ENCODE data around the gene CADM1. TPM values are rescaled to one million over a fixed set of nuclear protein-coding genes. Genes with fewer than 3 reads are reported as not detected.

The CADM1 gene
- total and polyA plus RNA-seq, 2 donors (not counting 3 experiments of a cell fraction or from before 2014, with no cell fraction given), result 0.52 to 2.6 TPM

DNA sequence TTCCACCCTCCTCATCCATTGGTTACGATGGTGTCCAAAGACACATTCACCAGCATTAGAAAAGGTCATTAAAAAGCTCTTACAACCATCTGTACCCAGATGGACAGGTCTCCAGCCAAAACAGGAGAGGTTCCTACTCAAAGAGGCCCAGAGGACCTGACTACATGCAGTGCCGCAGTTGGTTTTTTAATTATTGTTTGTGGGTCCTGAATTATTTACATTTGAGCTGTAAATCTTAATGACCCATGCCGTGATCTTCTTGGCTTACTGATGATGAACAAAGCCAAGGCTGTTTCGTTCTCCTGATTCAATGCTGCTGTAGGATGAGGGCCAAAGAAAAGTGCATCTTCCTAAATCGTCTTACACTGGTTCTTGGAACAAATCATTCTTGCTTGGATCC is 83.7 kb downstream of the CADM1 start:
- Histone ChIP-seq H3K4me1 (ENCODE audit: control insufficient read depth, extremely low read depth, insufficient read depth, low read length) (no peaks in the 10 kb centered on the region), H3K27me3 (ENCODE audit: control insufficient read depth in 2 of 2, insufficient read depth in 2 of 2, low read length in 2 of 2) (no peaks in the 10 kb centered on the region), H3K9me1 (replicated peaks; ENCODE audit: control insufficient read depth, extremely low read depth, insufficient read depth, low read length) (no peaks in the 10 kb centered on the region), H3K36me3 (ENCODE audit: control insufficient read depth in 2 of 2, extremely low read depth in 1 of 2, insufficient read depth in 2 of 2, low read length in 2 of 2) (no peaks in the 10 kb centered on the region), H3K9me3 (replicated peaks; ENCODE audit: control insufficient read depth, insufficient read depth, low read length) (no peaks in the 10 kb centered on the region), H3K27ac (ENCODE audit: insufficient read depth, low read depth, low read length) (no peak overlapping the region), H3K4me2 (ENCODE audit: insufficient read depth, low read length) (no peak overlapping the region), H2AFZ (ENCODE audit: low read depth, low read length) (no peak overlapping the region), H4K20me1 (replicated peaks; ENCODE audit: control insufficient read depth, extremely low read depth, insufficient read depth, low read length) (no peaks in the 10 kb centered on the region), H3K9ac (replicated peaks; ENCODE audit: extremely low read depth, insufficient read depth, low read length) (no peak overlapping the region), H3K4me3 (replicated peaks in 1 of 3; ENCODE audit: insufficient read depth in 1 of 3, low read depth in 1 of 3, low read length in 3 of 3) (no peak overlapping the region), H3K79me2 (ENCODE audit: control insufficient read depth, insufficient read depth, low read length) (no peaks in the 10 kb centered on the region)
- no peak for FAIRE-seq
- dilution Hi-C loops (cut with MboI; ENCODE audit: extremely low pct_ligation_motif_present, low sequenced_read_pairs), result no loop called here
- CTCF ChIA-PET, result no interaction called here
- TF ChIP-seq EZH2 (IDR thresholded peaks at IDR 0.05; ENCODE audit: borderline replicate concordance, low read depth, low read length, severe bottlenecking) (no peak), FOS (IDR thresholded peaks at IDR 0.05; ENCODE audit: borderline replicate concordance, insufficient read depth, low read length) (no peak), JUN (IDR thresholded peaks at IDR 0.05; ENCODE audit: borderline replicate concordance, insufficient read depth, insufficient read length, low read depth) (no peak), POLR2A (IDR thresholded peaks at IDR 0.05; ENCODE audit: low read depth, low read length) (no peak), MYC (IDR thresholded peaks at IDR 0.05; ENCODE audit: low read depth, low read length) (no peak), POLR2AphosphoS5 (IDR thresholded peaks at IDR 0.05; ENCODE audit: insufficient read depth, low read depth, low read length) (no peak), GATA2 (IDR thresholded peaks at IDR 0.05; ENCODE audit: insufficient read depth, insufficient read length, low read depth, low read length) (no peak)
- TF ChIP-seq, protein P1, sequence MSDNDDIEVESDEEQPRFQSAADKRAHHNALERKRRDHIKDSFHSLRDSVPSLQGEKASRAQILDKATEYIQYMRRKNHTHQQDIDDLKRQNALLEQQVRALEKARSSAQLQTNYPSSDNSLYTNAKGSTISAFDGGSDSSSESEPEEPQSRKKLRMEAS (IDR thresholded peaks at IDR 0.05; ENCODE audit: insufficient read depth, insufficient read length), result no peak
- TF ChIP-seq, protein P2, sequence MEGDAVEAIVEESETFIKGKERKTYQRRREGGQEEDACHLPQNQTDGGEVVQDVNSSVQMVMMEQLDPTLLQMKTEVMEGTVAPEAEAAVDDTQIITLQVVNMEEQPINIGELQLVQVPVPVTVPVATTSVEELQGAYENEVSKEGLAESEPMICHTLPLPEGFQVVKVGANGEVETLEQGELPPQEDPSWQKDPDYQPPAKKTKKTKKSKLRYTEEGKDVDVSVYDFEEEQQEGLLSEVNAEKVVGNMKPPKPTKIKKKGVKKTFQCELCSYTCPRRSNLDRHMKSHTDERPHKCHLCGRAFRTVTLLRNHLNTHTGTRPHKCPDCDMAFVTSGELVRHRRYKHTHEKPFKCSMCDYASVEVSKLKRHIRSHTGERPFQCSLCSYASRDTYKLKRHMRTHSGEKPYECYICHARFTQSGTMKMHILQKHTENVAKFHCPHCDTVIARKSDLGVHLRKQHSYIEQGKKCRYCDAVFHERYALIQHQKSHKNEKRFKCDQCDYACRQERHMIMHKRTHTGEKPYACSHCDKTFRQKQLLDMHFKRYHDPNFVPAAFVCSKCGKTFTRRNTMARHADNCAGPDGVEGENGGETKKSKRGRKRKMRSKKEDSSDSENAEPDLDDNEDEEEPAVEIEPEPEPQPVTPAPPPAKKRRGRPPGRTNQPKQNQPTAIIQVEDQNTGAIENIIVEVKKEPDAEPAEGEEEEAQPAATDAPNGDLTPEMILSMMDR (IDR thresholded peaks at IDR 0.05; ENCODE audit: extremely low read depth in 1 of 2, insufficient read depth in 1 of 2, low read depth in 1 of 2, low read length in 2 of 2), result no peak
- intact Hi-C loops (cut with micrococcal nuclease), result no loop called here
- POLR2A ChIA-PET, result no interaction called here
- BruUV-seq (replicated peaks), result no TSS peak
- no peak for DNase-seq (ENCODE audit: low read depth, low spot score)
